NCI-H748 (cell line): Measurements from ENCODE around the gene LIMA1.
"Not testable (repeated sequence)": the region's sequence is repeated elsewhere in the genome, so short reads cannot be mapped to it uniquely, and the experiment has no call there.

Experiments
- DNase-seq: peaks from one replicate; lab custom pipeline; 2025; ENCODE audit not compliant: unreplicated experiment; lab: John Stamatoyannopoulos, UW

Gene LIMA1

GRCh38 chr12:50287271-50287670 is 4.0 kb upstream of the LIMA1 start:
- DNase-seq = no peak

GRCh38 chr12:50285253-50285652 is 1.9 kb upstream of the LIMA1 start:
- no peak for DNase-seq

- DNase-seq = peak; percentile 31
These were observed 545 bp downstream of the LIMA1 start for GRCh38 chr12:50282721-50283228.

- no peak for DNase-seq
These were observed 3.8 kb downstream of the LIMA1 start for GRCh38 chr12:50279501-50279900.

- no peak for DNase-seq
These were observed 6.2 kb downstream of the LIMA1 start for GRCh38 chr12:50276912-50277671.

- no peak for DNase-seq
These were observed 7.3 kb downstream of the LIMA1 start for GRCh38 chr12:50276068-50276467.

- no peak for DNase-seq
These were observed 7.8 kb downstream of the LIMA1 start for GRCh38 chr12:50275556-50275955.

- not testable (repeated sequence) for DNase-seq
These were observed 8.2 kb downstream of the LIMA1 start for GRCh38 chr12:50275127-50275526.

- DNase-seq = no peak
These were observed 11.5 kb downstream of the LIMA1 start for GRCh38 chr12:50271724-50272247.

- no peak for DNase-seq
These were observed 14.8 kb downstream of the LIMA1 start for GRCh38 chr12:50268482-50268881.

- DNase-seq = no peak
These were observed 17.4 kb downstream of the LIMA1 start for GRCh38 chr12:50265770-50266524.

GRCh38 chr12:50263832-50264231 is 19.5 kb downstream of the LIMA1 start:
- no peak for DNase-seq

GRCh38 chr12:50261654-50262053 is 21.7 kb downstream of the LIMA1 start:
- no peak for DNase-seq

GRCh38 chr12:50258167-50258551 is 25.2 kb downstream of the LIMA1 start:
- no peak for DNase-seq

GRCh38 chr12:50257236-50258166 is 25.8 kb downstream of the LIMA1 start:
- peak; percentile 26 for DNase-seq

GRCh38 chr12:50256761-50257160 is 26.6 kb downstream of the LIMA1 start:
- DNase-seq = no peak

- DNase-seq = no peak
These were observed 30.2 kb downstream of the LIMA1 start for GRCh38 chr12:50252977-50253602.

GRCh38 chr12:50251619-50252252 is 31.6 kb downstream of the LIMA1 start:
- no peak for DNase-seq

- no peak for DNase-seq
These were observed 33.7 kb downstream of the LIMA1 start for GRCh38 chr12:50249464-50250182.
